CD4-positive, alpha-beta T cell treated with Interleukin-4 for 4 hours (primary cell): ENCODE data around the gene RETREG3.
"Not testable (repeated sequence)": the region's sequence is repeated elsewhere in the genome, so short reads cannot be mapped to it uniquely, and the experiment has no call there.

ENCODE experiments used
- DNase-seq: peaks from one replicate; pipeline ENCODE4 v3.0.0-alpha.2; 2020

Gene RETREG3

GRCh38 chr17:42609814-42610801 lies 934 bp upstream of the RETREG3 start:
- DNase-seq = not testable (repeated sequence)

DNA sequence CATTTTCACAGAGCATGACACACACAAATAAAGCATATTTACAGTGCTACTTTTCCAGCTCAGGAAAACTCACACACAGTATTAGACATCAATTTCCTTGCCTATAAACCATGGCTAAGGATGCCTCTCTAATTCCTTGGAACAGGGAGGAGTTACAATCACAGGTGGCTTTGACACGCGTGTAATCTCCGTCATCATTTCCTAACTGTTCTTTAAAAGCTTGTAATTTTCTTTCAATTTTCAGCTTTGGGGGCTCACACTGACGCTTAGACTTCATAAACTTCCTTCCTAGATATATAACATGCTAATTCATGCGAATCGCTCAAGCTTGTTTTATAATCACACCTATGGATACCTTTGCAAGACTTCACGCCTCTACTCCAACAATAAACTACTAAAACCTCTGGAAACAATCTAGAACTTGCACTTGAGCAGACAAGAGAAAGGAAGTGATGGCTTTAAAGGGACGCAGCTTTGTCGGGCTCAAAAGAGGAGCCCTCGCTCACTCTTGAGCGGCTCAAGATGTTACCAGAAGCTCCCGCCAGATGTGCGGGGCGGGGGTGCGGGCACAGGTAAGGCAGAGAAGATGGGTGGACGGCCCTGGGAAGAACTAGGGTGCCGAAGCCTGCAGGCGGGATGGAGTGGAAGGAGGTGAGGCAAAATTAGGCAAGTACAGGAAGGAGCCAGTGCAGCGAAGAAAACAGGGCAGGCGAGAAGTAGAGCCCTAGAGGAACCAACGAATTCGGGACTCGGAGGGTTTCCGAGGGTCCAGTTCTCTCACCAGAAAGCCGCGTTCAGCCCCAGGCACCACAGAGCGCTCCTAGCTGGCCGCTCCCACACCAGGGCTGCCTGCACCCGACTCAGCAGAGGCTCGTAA lies 631 bp downstream of the RETREG3 start:
- DNase-seq = peak; percentile 14

GRCh38 chr17:42607769-42608168 lies 1.4 kb downstream of the RETREG3 start:
- no peak for DNase-seq

GRCh38 chr17:42603318-42603717 lies 5.9 kb downstream of the RETREG3 start:
- no peak for DNase-seq

GRCh38 chr17:42598905-42599304 lies 10.3 kb downstream of the RETREG3 start:
- no peak for DNase-seq

DNA sequence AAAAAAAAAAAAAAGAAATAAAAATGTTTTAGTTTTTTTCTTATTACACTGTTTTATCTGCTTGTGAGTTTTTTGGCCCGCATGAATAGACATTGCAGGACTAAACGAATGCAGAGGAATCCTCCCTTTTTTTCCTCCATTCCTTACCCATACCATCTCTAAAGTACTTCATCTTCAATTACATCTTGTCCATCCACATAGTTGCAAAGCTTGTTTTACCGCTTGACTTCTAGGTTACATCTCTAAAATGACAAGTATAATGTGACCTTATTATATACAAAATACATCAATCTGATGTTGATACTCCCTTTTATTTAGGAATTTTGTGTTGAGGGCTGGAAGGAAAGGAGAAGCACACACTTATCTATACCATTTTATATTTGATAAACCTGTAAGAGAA lies 12.8 kb downstream of the RETREG3 start:
- DNase-seq = no peak

GRCh38 chr17:42591411-42591810 lies 17.8 kb downstream of the RETREG3 start:
- DNase-seq = no peak

GRCh38 chr17:42590886-42591285 lies 18.3 kb downstream of the RETREG3 start:
- DNase-seq = no peak

DNA sequence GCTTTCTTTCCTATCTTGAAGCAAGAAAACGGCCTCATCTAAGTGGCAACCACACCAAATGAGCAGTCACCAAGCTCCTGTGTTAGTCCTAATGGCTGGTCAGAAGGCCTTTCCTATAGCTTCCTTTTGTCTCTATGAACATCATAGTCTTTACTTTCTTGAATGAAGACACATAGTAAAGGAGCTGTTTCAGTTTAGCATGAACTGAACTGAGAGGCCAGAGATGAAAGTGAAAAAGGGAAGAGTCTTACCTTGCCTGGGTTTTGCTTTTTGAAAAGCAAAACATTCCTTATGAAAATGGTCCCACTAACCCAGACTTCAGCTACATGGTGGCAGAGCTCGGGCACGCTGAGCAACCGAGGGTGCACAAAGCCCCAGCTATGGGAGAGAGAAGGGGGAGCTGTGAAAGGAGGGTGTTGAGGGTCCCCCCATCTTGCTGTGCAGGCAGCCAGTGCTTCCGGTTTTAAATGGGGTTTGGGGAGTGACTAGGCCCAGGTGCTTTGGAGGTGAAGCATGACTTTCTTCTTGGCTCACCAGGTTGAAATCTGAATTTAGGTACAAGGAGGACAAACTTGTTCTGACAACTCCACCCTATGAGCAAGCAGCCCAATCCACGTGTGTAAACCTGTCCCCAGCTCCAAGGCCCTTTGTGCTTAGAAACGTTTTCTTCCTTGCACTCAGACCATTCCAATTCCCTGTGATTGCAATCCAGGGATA lies 22.5 kb downstream of the RETREG3 start:
- no peak for DNase-seq

GRCh38 chr17:42585353-42585752 lies 23.8 kb downstream of the RETREG3 start:
- no peak for DNase-seq

GRCh38 chr17:42584880-42585279 lies 24.3 kb downstream of the RETREG3 start:
- DNase-seq = no peak

- no peak for DNase-seq
Measured at GRCh38 chr17:42581744-42582270, 27.4 kb downstream of the RETREG3 start.

- no peak for DNase-seq
Measured at GRCh38 chr17:42579794-42580551, 29.2 kb downstream of the RETREG3 start.

DNA sequence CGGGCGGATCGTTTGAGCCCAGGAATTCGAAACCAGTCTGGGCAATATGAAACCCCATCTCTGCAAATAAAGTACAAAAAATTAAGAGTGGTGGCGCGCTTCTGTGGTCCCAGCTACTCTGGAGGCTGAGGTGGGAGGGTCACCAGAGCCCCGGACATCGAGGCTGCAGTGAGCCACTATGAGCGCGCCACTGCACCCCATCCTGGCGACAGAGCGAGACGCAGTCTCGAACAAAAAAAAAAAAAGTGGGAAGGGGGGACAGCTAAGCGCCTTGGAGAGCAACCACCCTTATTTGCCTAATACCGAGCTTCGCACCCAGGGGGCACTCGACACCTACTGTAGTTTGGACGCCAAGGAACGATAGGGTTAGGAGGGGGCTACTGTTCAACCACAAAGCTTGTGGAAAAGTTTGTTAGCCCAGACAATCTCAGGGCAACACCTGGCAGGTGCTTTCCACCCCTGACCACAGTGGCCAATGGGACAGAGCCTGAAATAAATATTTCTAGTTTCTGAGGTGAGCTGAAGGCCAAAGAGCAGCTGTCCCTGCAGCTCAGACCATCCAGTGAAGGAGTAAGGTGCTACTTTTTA lies 30.8 kb downstream of the RETREG3 start:
- peak; percentile 65 for DNase-seq

GRCh38 chr17:42577532-42578281 lies 31.5 kb downstream of the RETREG3 start, which contains the start of gene PSMC3IP:
TSS of gene PSMC3IP (minus strand) at chr17:42577729. CDS start at chr17:42577686, 43 bp downstream.
- DNase-seq = peak; percentile 91

DNA sequence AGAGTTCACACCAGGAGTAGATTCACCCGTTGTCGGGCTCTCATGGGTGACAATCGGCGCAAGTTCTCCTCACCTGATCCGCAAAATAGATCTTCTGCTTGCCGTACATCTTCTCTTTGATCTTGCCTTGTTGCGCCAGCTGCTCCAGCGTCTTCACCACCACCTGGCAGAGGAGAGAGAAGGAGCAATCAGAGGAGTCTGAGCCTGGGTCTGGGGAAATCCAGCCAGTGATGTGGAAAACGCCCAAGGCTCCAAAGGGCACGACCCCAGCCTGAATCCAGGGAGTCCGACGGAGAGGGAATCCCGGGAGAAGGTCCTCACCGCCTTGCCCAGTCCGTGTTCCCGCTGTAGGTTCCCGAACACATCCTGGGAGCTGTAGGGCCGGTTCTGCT lies 32.0 kb downstream of the RETREG3 start:
- DNase-seq = no peak

- no peak for DNase-seq
Measured at GRCh38 chr17:42574463-42574862, 34.7 kb downstream of the RETREG3 start.

DNA sequence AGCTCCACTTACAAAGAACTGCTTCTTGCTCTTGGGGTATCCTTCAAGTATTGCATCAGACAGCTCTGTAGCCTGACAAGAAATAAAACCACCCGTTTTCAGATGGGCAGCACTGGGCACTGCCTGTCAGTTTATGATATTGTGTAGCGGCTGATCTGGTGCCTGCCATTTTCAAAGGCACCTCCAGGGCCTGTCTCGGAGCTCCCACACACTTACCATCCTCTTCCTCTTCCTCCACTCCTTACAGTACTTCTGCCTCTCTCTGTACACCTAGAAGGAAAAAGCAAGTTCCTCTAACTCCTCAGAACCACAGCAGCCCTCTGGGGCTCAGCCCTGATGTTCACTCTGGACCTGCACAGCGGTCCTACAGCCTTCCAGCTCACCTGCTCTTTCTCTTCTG lies 36.1 kb downstream of the RETREG3 start:
- no peak for DNase-seq

- DNase-seq = no peak
Measured at GRCh38 chr17:42571435-42572225, 37.5 kb downstream of the RETREG3 start.
